ENCODE results near the gene HAGHL.
"Not testable (repeated sequence)": the region's sequence is repeated elsewhere in the genome, so short reads cannot be mapped to it uniquely, and the experiment has no call there.

DNA sequence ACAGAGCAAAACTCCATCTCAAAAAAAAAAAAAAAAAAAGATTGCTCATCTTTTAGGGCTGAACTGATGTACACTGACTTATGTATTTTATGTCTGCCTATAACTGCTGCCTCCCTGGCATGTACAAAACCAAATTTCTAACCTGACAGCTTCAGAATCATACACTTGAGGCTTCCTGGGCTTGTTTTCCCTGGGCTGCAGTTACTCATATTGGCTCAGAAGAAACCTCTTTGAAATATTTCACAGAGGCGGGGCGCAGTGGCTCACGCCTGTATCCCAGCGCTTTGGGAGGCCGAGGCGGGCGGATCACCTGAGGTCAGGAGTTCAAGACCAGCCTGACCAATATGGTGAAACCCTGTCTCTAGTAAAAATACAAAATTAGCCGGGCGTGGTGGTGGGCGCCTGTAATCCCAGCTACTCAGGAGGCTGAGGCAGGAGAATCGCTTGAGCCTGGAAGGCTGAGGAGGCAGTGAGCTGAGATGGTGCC lies 27.3 kb downstream of the HAGHL start:
- TF ChIP-seq CTCF, POLR2A (IDR thresholded peaks at IDR 0.05): not testable (repeated sequence)
